IPS DF 6.9 (cell line): ENCODE results near the gene ZNF641.
A peak's percentile ranks its signal among the peaks of the same experiment; 100 is the strongest.

ENCODE experiments used
- DNase-seq: peaks from one replicate; pipeline ENCODE4 v3.0.0-alpha.2; 2013; ENCODE audit warnings: low read depth, low spot score
- H3K27ac ChIP-seq: one replicate; pipeline ENCODE4 v1.5.1; 2013; ENCODE audit warnings: low read length, control low read depth
- H3K27me3 ChIP-seq: 2 replicates; pipeline ENCODE4 v1.6.1; 2013; ENCODE audit warnings: mild to moderate bottlenecking, low read length; ENCODE audit not compliant: control insufficient read depth, insufficient read depth
- H3K36me3 ChIP-seq: 2 replicates; pipeline ENCODE4 v1.6.1; 2013; ENCODE audit warnings: low read length; ENCODE audit not compliant: control insufficient read depth, insufficient read depth
- H3K4me1 ChIP-seq: 2 replicates; pipeline ENCODE4 v1.6.1; 2013; ENCODE audit warnings: low read length; ENCODE audit not compliant: control insufficient read depth, insufficient read depth
- H3K4me3 ChIP-seq: 2 replicates; pipeline ENCODE4 v1.5.1; 2013; ENCODE audit warnings: mild to moderate bottlenecking, low read length
- H3K9me3 ChIP-seq: 2 replicates; pipeline ENCODE4 v1.6.1; 2013; ENCODE audit warnings: low read length, inconsistent platforms; ENCODE audit not compliant: control insufficient read depth, insufficient read depth
- WGBS: extraction: QIAGEN DNeasy Blood & Tissue Kit; methylation state at CpG from one replicate; pipeline ENCODE4 v1.1.7; 2013; ENCODE audit warnings: mixed read lengths, missing lambda C conversion rate; ENCODE audit not compliant: insufficient read length, insufficient coverage; 5-methylcytosine and 5-hydroxymethylcytosine counted together

ZNF641 gene

DNA sequence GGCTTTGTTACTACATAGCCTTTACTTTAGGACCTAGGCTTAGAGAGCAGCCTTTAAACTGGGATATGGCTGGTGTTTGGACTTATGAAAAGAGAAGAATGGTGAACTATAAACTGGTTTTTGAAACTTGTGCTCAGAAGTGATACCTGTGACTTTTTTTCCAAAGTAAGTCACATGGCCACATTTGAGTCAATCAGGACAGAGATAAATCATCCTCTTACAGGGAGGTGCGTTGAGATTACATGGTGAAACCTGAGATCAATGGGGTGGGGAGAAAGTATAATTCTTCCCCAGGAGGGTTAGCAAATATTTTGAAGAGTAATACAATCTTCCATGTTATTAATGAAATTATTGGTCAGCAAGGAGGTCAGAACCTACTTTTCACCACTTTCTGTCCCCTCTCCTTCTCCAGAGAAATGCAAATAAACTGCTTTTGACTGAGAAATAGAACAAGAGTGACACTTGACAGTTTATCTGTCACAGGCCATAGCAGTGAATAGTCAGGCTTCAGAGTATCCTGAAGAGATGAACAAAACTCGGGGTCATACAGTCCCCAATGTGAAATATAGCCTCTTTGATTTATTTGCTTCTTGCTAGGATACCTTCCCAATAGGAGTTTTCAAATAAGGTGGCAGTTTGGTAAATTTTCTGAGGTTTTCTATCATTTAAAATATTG is 11.1 kb upstream of the ZNF641 start:
- no peak overlapping the region for H3K4me3 ChIP-seq
- no peak overlapping the region for H3K27ac ChIP-seq
- H3K27me3 ChIP-seq: no peaks in the 10 kb centered on the region
- no peaks in the 10 kb centered on the region for H3K4me1 ChIP-seq
- H3K9me3 ChIP-seq: no peaks in the 10 kb centered on the region
- no CpG with 5 or more reads among the region's 2 CpGs for WGBS
- H3K36me3 ChIP-seq: no peaks in the 10 kb centered on the region
- no peak for DNase-seq

GRCh38 chr12:48358937-48359513 is 8.3 kb upstream of the ZNF641 start:
- no peak overlapping the region for H3K27ac ChIP-seq
- H3K9me3 ChIP-seq: no peaks in the 10 kb centered on the region
- no peak for DNase-seq
- no CpG with 5 or more reads among the region's 7 CpGs for WGBS
- no peaks in the 10 kb centered on the region for H3K4me1 ChIP-seq
- H3K36me3 ChIP-seq: no peaks in the 10 kb centered on the region
- no peak overlapping the region for H3K4me3 ChIP-seq
- no peaks in the 10 kb centered on the region for H3K27me3 ChIP-seq

DNA sequence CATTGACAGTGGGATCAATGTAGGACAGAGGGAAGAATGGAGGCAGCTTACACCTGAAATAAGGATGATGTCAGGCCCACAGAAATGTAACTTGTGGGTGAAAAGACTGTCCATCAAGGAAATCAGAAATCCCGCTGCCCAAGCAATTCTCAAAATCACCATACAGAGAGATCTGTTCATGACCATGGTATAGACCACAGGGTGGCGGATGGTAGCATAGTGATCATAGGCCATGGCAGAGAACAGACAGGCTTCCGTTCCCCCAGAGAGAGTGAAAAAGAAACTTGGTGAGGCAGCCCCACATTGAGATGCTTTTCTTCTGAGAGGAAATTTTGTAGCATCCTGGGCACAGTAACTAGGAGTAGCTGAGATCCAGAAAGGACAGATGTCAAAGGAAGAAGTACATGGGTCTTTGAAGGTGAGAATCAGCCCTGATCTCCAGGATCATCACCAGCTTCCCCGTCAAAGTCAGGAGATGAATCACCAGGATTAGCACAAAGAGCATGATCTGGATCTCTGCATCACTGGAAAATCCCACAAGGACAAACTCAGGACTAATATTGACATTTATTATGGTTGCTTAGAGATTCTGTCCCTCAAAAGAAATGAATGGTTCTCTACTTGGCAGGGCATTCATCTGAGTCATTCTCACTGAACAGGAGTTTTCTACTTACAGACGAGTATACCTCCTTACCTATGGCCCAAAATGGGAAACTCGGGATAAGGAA is 5.5 kb upstream of the ZNF641 start:
- no peak for DNase-seq
- no CpG with 5 or more reads among the region's 6 CpGs for WGBS
- H3K27ac ChIP-seq: no peak overlapping the region
- no peak overlapping the region for H3K4me3 ChIP-seq
- no peaks in the 10 kb centered on the region for H3K36me3 ChIP-seq
- H3K4me1 ChIP-seq: no peaks in the 10 kb centered on the region
- H3K27me3 ChIP-seq: no peaks in the 10 kb centered on the region
- H3K9me3 ChIP-seq: no peaks in the 10 kb centered on the region

GRCh38 chr12:48352157-48352760 is 1.5 kb upstream of the ZNF641 start:
- no peak for DNase-seq
- H3K9me3 ChIP-seq: no peaks in the 10 kb centered on the region
- no peaks in the 10 kb centered on the region for H3K27me3 ChIP-seq
- H3K27ac ChIP-seq: no peak overlapping the region
- no CpG with 5 or more reads among the region's 11 CpGs for WGBS
- no peaks in the 10 kb centered on the region for H3K4me1 ChIP-seq
- no peaks in the 10 kb centered on the region for H3K36me3 ChIP-seq
- H3K4me3 ChIP-seq: no peak overlapping the region

GRCh38 chr12:48351022-48351708 is 446 bp upstream of the ZNF641 start:
- WGBS: no CpG with 5 or more reads among the region's 36 CpGs
- no peak overlapping the region for H3K27ac ChIP-seq
- no peaks in the 10 kb centered on the region for H3K36me3 ChIP-seq
- no peaks in the 10 kb centered on the region; the same call in 1 of the 2 replicates for H3K27me3 ChIP-seq
- H3K9me3 ChIP-seq: no peaks in the 10 kb centered on the region
- peak; percentile 18 for DNase-seq
- no peaks in the 10 kb centered on the region for H3K4me1 ChIP-seq
- H3K4me3 ChIP-seq: peak overlapping the region; percentile 96; the same call in 1 of the 2 replicates

- Histone ChIP-seq H3K27ac (no peak overlapping the region), H3K9me3 (no peaks in the 10 kb centered on the region), H3K36me3 (no peaks in the 10 kb centered on the region; the same call in 1 of the 2 replicates), H3K27me3 (no peaks in the 10 kb centered on the region; the same call in 1 of the 2 replicates), H3K4me1 (no peaks in the 10 kb centered on the region), H3K4me3 (no peak overlapping the region)
- WGBS: no CpG with 5 or more reads among the region's 2 CpGs
- no peak for DNase-seq
Measured at GRCh38 chr12:48349471-48349870, 1.2 kb downstream of the ZNF641 start.

GRCh38 chr12:48342980-48343379 is 7.7 kb downstream of the ZNF641 start:
- WGBS: no CpG with 5 or more reads among the region's 8 CpGs

DNA sequence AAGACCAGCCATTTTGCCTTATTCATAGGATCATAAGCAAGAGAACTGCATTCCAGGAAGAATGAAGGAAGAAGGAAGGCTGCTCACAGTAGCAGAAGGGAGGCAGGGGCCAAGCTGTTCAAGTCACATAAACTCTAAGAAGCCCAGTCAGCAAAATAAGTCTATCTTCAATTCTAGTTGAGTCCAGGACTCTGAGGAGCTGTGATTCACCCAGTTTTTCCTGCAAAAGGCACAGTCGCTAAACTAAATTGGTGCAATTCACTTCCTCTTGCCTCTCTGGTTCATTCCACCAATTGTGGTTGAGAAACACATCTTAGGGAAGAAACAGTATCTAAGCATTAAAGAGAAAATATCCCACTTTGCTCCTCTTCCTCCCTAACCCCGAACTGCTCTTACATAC is 9.8 kb downstream of the ZNF641 start:
- no peaks in the 10 kb centered on the region for H3K27me3 ChIP-seq
- no peaks in the 10 kb centered on the region for H3K9me3 ChIP-seq
- no peak for DNase-seq
- no peak overlapping the region for H3K27ac ChIP-seq
- H3K4me1 ChIP-seq: no peaks in the 10 kb centered on the region
- no CpG with 5 or more reads among the region's 2 CpGs for WGBS
- H3K36me3 ChIP-seq: no peaks in the 10 kb centered on the region; the same call in 1 of the 2 replicates
- H3K4me3 ChIP-seq: no peak overlapping the region

More at GRCh38 chr12:48342980-48343379, 7.7 kb downstream of the ZNF641 start:
- Histone ChIP-seq H3K9me3 (no peaks in the 10 kb centered on the region), H3K36me3 (no peaks in the 10 kb centered on the region; the same call in 1 of the 2 replicates), H3K4me1 (no peaks in the 10 kb centered on the region), H3K27me3 (no peaks in the 10 kb centered on the region; the same call in 1 of the 2 replicates), H3K27ac (no peak overlapping the region), H3K4me3 (no peak overlapping the region)
- no peak for DNase-seq

DNA sequence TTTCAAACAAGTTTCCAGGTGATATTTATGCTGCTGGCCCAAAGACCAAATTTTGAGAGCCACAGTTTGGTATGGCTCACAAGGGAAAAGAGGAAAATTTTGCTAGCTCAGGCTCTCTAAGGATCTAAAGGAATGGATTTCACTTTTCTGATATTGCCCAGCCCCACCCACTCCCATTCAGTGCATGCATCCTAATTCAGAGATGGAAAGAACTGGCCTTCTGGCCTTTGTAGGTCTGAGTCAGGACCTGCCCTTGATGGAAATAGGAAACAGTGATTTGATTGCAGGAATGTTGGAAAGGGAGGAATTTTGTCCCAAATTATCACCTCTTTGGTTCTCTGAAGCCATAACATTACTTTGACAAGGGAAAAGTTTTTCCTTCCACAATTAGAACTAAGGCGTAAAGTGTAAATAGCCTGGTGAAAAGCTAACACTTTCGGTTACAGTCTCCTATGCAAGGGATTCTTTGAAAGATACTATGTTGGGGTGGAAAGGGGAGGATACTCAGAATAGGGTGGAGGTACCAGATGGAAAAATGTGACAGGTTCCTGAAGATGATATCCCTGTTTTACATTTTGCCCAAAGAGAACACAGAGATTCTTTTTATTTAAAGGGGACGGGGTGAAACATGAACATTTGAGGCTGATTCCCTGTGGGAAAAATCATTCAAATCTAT is 11.1 kb downstream of the ZNF641 start:
- Histone ChIP-seq H3K4me3 (no peak overlapping the region), H3K27me3 (no peaks in the 10 kb centered on the region), H3K27ac (no peak overlapping the region), H3K36me3 (no peaks in the 10 kb centered on the region), H3K9me3 (no peaks in the 10 kb centered on the region), H3K4me1 (no peaks in the 10 kb centered on the region)
- WGBS: no CpG with 5 or more reads among the region's 3 CpGs
- DNase-seq: no peak
